CD4-positive, alpha-beta T cell treated with Interferon alpha-2 for 1 hour (primary cell): ENCODE results near the gene TMPRSS15.

Experiments used
- DNase-seq, 2 donors: peaks; one replicate each; pipeline ENCODE4 v3.0.0-alpha.2; 2020 to 2022

The TMPRSS15 gene

DNA sequence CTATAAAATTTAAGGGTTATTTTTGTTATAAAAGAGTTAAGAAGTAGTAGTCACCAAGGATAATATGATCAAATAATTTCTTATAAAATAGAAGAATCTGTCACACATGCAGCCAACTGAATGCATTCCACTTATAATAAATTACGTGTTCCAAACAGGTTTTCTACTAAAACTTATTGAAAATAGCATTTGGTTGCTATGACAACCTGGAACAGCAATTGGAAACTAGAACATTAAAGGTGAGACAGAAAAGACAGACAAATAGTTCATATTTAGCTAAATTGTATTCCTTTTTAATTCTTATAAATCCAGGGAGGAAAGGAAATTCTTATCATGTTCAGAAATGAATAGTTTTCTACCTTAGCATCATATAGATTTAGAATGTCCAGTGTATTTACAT, 168.0 kb downstream of the TMPRSS15 start:
- DNase-seq = no peak

DNA sequence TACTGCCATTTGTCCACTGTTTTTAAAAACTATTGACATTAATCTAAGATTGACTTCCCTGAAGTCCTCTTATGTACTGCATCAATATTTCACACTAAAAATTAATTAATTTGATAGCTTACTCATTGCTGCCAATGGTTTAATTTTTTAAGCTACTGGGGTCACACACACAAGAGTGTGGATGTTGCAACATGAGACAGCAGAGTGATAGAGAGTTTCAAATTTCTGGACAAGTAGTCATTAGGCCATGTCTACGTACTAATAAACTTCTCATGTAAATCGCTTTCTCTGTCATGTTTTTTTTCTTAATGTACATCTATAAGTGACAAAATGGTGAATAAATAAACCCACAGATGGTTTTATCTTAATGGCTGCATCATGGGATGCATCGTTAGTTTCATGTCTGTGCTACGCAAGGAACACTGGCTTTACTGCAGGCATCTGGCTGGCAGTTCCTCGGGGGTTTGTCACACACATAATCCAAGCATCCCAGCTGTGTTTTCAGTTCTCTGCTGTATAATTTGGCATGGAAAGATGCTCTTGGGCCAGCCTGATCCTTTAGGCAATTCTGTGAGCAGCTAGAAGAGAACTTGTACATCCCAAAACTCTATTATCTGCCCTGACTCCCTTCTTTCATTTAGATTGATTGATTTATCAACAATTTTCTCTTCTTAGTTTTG, 175.4 kb downstream of the TMPRSS15 start:
- no peak for DNase-seq

DNA sequence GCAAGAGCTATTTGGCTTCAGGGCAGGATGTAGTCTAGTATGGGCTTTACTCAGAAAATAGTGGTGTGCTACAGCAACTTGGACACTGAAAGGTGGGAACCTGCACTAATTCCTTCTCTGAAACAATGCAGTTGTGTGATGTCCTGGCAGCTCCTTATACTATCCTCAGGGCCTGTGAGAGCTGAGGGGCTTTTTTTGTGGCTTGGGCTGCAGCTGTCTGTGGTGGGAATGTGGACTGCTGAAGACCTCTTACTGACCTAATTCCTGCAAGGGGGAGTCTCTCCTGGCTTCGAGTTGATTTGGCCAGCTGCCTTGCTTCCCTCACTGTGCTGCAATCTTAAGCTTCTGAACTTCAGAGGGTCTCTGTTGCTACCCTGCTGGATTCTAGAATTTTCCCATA, 181.2 kb downstream of the TMPRSS15 start:
- DNase-seq = no peak

DNA sequence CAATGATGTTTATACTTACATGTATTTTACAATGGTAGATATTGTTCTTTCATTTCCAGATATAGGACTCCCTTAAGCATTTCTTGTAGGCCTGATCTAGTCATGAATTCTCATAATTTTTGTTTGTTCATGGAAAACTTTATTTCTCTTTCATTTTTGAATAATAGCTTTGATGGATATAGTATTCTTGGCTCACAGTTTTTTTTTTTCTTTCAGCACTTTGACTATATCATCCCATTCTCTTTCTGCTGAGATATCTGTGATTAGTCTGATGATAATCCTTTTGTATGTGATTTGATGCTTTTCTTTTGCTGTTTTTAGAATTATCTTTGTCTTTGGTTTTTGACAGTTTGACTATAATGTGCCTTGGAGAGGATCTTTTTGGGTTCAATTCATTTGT, 183.1 kb downstream of the TMPRSS15 start:
- DNase-seq = no peak
